ENCODE data around the gene BACE2. TPM values are rescaled to one million over a fixed set of nuclear protein-coding genes. Genes with fewer than 3 reads are reported as not detected.
"Not testable (repeated sequence)": the region's sequence is repeated elsewhere in the genome, so short reads cannot be mapped to it uniquely, and the experiment has no call there.

The BACE2 gene
- polyA plus RNA-seq, 1 donor from 2014 or later: 0.32 TPM

GRCh38 chr21:41307219-41307618 is 139.3 kb downstream of the BACE2 start:
- H3K79me2 ChIP-seq (replicated peaks; ENCODE audit: insufficient read depth, low read length): no peaks in the 10 kb centered on the region
- no peak for TF ChIP-seq MXI1 (conservative IDR thresholded peaks at IDR 0.05; ENCODE audit: poor library complexity, severe bottlenecking)
- no peak for TF ChIP-seq REST (IDR thresholded peaks at IDR 0.05; ENCODE audit: borderline replicate concordance)
- no peak for TF ChIP-seq CTCF (IDR thresholded peaks at IDR 0.05; ENCODE audit: poor library complexity, severe bottlenecking)
- TF ChIP-seq POLR2AphosphoS5 (IDR thresholded peaks at IDR 0.05): no peak
- no peak for TF ChIP-seq EZH2 (IDR thresholded peaks at IDR 0.05; ENCODE audit: borderline replicate concordance, insufficient read depth, low read length, poor library complexity, severe bottlenecking)
- no peak for TF ChIP-seq TAF1 (IDR thresholded peaks at IDR 0.05; ENCODE audit: low read depth)
- TF ChIP-seq SMC3 (conservative IDR thresholded peaks at IDR 0.05; ENCODE audit: poor library complexity): no peak
- TF ChIP-seq EP300 (conservative IDR thresholded peaks at IDR 0.05; ENCODE audit: poor library complexity, severe bottlenecking): no peak
- TF ChIP-seq RAD21 (conservative IDR thresholded peaks at IDR 0.05): no peak
- H3K9me2 ChIP-seq (ENCODE audit: insufficient read depth, low read length): no peaks in the 10 kb centered on the region
- H3K27me3 ChIP-seq (ENCODE audit: insufficient read depth, low read depth, low read length): no peaks in the 10 kb centered on the region
- H4K20me1 ChIP-seq (ENCODE audit: insufficient read depth): no peaks in the 10 kb centered on the region
- H3K27ac ChIP-seq (ENCODE audit: low read length): no peak overlapping the region
- no peaks in the 10 kb centered on the region for H3F3A ChIP-seq (ENCODE audit: insufficient read depth, low read length, poor library complexity, severe bottlenecking)
- H2AFZ ChIP-seq (ENCODE audit: low read depth, low read length): no peak overlapping the region
- H3K36me3 ChIP-seq (ENCODE audit: insufficient read depth, low read length): no peaks in the 10 kb centered on the region
- no peak overlapping the region for H3K4me2 ChIP-seq (ENCODE audit: low read length)
- H3K9ac ChIP-seq (ENCODE audit: low read length): no peak overlapping the region
- H3K9me3 ChIP-seq (ENCODE audit: low read length): no peaks in the 10 kb centered on the region
- H3K4me3 ChIP-seq (ENCODE audit: low read length): no peak overlapping the region

- H3K9me3 ChIP-seq (ENCODE audit: low read length): not testable (repeated sequence)
Measured at GRCh38 chr21:41313285-41314164, 145.6 kb downstream of the BACE2 start.

More at GRCh38 chr21:41313285-41314164, 145.6 kb downstream of the BACE2 start:
- not testable (repeated sequence) for H3K27ac ChIP-seq (ENCODE audit: low read length); H3K4me2 ChIP-seq (ENCODE audit: low read length); H2AFZ ChIP-seq (ENCODE audit: low read depth, low read length); H4K20me1 ChIP-seq (ENCODE audit: insufficient read depth); H3K4me3 ChIP-seq (ENCODE audit: low read length); H3K79me2 ChIP-seq (replicated peaks; ENCODE audit: insufficient read depth, low read length); H3K36me3 ChIP-seq (ENCODE audit: insufficient read depth, low read length); H3F3A ChIP-seq (ENCODE audit: insufficient read depth, low read length, poor library complexity, severe bottlenecking); H3K9me2 ChIP-seq (ENCODE audit: insufficient read depth, low read length); H3K9ac ChIP-seq (ENCODE audit: low read length)
- peaks cover 34% of the 10 kb centered on the region for H3K27me3 ChIP-seq (ENCODE audit: insufficient read depth, low read depth, low read length)
